ENCODE data around the gene MINPP1.
"Not testable (repeated sequence)": the region's sequence is repeated elsewhere in the genome, so short reads cannot be mapped to it uniquely, and the experiment has no call there.

Gene MINPP1

DNA sequence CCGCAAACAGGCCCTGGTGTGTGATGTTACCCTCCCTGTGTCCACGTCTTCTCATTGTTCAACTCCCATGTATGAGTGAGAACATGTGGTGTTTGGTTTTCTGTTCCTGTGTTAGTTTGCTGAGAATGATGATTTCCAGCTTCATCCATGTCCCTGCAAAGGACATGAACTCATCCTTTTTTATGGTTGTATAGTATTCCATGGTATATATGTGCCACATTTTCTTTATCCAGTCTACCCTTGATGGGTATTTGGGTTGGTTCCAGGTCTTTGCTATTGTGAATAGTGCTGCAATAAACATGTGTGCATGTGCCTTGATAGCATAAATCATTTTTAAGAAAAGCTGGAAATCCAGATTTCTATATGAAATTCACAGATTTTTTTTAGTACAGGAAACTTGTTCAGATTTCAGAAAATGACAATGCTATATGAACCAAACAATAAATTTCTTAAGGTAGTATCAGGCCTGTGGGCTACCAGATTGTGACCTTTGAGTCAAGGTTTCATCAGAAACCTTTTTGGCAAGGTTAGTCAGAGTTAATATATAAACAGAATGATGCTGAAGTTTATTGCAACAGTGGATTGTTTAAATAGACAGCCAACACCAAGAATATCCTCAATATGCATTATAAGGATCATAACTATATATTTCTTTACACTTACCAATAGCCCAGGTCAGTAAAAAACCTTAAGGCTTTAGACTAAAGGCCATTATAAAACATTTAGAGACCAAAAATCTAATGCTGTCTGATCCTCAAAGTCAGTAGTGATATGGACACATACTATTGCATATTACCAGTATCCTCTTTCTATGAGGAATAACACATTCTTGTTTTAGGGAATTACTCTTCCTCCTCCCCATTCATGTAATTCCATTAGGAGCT, 86.3 kb downstream of the MINPP1 start:
- H3K27ac ChIP-seq, result no peak overlapping the region
- no peaks in the 10 kb centered on the region for H3K36me3 ChIP-seq
- no peaks in the 10 kb centered on the region for H3K4me1 ChIP-seq (ENCODE audit: control insufficient read depth in 1 of 2, insufficient read depth in 1 of 2, low read depth in 1 of 2, low read length in 1 of 2)
- no peaks in the 10 kb centered on the region for H3K9me3 ChIP-seq
- no peaks in the 10 kb centered on the region for H3K27me3 ChIP-seq
- no peak overlapping the region for H3K4me3 ChIP-seq (ENCODE audit: low read depth in 1 of 2, low read length in 1 of 2)
- TF ChIP-seq, protein P1, sequence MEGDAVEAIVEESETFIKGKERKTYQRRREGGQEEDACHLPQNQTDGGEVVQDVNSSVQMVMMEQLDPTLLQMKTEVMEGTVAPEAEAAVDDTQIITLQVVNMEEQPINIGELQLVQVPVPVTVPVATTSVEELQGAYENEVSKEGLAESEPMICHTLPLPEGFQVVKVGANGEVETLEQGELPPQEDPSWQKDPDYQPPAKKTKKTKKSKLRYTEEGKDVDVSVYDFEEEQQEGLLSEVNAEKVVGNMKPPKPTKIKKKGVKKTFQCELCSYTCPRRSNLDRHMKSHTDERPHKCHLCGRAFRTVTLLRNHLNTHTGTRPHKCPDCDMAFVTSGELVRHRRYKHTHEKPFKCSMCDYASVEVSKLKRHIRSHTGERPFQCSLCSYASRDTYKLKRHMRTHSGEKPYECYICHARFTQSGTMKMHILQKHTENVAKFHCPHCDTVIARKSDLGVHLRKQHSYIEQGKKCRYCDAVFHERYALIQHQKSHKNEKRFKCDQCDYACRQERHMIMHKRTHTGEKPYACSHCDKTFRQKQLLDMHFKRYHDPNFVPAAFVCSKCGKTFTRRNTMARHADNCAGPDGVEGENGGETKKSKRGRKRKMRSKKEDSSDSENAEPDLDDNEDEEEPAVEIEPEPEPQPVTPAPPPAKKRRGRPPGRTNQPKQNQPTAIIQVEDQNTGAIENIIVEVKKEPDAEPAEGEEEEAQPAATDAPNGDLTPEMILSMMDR (IDR thresholded peaks at IDR 0.05), result no peak

DNA sequence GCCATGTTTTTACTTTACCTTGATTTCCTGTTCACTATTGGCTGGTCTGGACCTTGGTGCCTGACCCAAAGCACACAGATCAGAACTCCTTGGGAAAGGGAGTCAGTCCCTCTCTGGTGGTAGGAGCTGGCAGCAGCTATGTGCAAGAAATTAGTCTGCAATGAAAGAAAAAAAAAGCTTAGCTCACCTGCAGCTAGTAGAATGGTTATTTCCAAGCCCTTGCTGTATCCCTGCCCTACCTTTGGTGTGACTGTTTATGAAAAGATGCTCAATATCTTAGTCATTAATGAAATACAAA, 86.8 kb downstream of the MINPP1 start:
- Histone ChIP-seq H3K27me3 (no peaks in the 10 kb centered on the region), H3K27ac (no peak overlapping the region), H3K4me3 (ENCODE audit: low read depth in 1 of 2, low read length in 1 of 2) (no peak overlapping the region), H3K4me1 (ENCODE audit: control insufficient read depth in 1 of 2, insufficient read depth in 1 of 2, low read depth in 1 of 2, low read length in 1 of 2) (no peaks in the 10 kb centered on the region), H3K36me3 (no peaks in the 10 kb centered on the region), H3K9me3 (no peaks in the 10 kb centered on the region)
- TF ChIP-seq, protein P1 (IDR thresholded peaks at IDR 0.05), result no peak

DNA sequence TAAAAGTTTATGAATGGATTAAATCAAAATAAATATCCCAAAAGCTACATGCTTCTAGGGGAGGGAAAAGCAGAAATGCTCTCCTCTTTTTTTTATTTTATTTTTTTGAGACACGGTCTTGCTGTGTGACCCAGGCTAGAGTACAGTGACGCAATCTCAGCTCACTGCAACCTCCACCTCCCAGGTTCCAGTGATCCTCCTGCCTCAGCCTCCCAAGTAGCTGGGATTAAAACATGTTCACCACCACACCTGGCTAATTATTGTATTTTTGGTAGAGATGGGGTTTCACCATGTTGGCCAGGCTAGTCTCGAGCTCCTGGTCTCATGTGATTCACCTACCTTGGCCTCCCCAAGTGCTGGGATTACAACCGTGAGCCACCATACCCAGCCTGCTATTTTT, 88.2 kb downstream of the MINPP1 start:
- not testable (repeated sequence) for H3K9me3 ChIP-seq; H3K4me3 ChIP-seq (ENCODE audit: low read depth in 1 of 2, low read length in 1 of 2); H3K4me1 ChIP-seq (ENCODE audit: control insufficient read depth in 1 of 2, insufficient read depth in 1 of 2, low read depth in 1 of 2, low read length in 1 of 2); H3K27me3 ChIP-seq; H3K36me3 ChIP-seq; H3K27ac ChIP-seq

DNA sequence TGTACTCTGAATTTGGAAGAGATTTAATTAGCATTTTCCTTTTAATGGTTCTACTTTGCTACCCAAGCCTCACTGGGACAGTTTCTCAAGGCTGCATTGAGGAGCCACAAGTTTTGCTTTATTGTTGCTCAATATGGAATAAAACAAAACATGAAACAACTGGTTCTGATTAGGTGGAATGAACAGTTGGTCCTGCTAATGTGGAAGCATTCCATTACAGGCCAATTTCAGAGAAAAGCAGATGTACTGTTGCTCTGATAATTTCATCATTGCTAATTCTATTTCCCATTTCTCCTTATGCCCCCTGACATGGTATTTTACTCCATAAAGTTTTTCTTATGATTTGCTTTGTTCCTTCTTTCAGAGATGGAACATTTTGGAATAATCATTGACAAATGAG, 89.0 kb downstream of the MINPP1 start:
- Histone ChIP-seq H3K27ac (no peak overlapping the region), H3K36me3 (no peaks in the 10 kb centered on the region), H3K4me1 (ENCODE audit: control insufficient read depth in 1 of 2, insufficient read depth in 1 of 2, low read depth in 1 of 2, low read length in 1 of 2) (no peaks in the 10 kb centered on the region), H3K27me3 (no peaks in the 10 kb centered on the region), H3K4me3 (ENCODE audit: low read depth in 1 of 2, low read length in 1 of 2) (no peak overlapping the region), H3K9me3 (no peaks in the 10 kb centered on the region)
- TF ChIP-seq, protein P1 (IDR thresholded peaks at IDR 0.05), result no peak

DNA sequence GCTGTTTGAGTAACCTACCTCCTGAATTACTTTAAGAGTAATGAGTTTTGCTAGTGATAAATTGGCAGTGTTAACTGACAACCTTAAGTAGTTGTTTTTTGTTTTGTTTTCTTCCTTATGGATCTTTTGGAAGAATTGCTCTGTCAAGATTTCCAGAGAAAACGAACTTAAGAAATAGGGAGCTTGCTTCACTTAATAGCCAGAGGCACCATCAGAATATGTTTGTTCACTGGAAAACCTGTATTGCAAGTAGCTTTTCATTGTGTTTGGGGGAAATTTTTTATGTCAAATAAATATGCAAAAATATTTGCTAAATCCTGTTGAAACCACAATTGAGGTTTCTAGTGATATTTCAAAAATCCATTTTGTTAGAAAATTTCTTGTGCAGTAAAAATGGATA, 89.5 kb downstream of the MINPP1 start:
- Histone ChIP-seq H3K27ac (no peak overlapping the region), H3K27me3 (no peaks in the 10 kb centered on the region), H3K4me3 (ENCODE audit: low read depth in 1 of 2, low read length in 1 of 2) (no peak overlapping the region), H3K36me3 (no peaks in the 10 kb centered on the region), H3K4me1 (ENCODE audit: control insufficient read depth in 1 of 2, insufficient read depth in 1 of 2, low read depth in 1 of 2, low read length in 1 of 2) (no peaks in the 10 kb centered on the region), H3K9me3 (no peaks in the 10 kb centered on the region)
- TF ChIP-seq, protein P1 (IDR thresholded peaks at IDR 0.05), result no peak

DNA sequence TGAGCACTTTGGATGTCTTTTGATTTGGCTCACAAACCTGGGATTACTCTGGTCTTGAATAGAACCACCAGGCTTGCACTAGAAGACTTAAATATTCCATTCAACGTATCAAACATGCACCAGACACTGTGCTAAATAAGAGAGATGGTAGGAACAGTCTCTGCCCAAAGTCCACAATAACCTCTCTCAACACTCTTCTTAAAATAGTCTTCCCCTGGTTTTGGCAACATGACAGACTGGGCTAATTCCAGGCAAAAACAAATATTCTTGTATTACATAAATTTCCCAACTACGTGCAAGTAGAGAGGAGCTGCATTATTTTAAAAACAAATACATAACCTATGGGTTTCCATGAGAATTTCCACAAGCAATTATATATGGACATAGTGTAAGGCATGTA, 90.2 kb downstream of the MINPP1 start:
- H3K9me3 ChIP-seq, result no peaks in the 10 kb centered on the region
- TF ChIP-seq, protein P1 (IDR thresholded peaks at IDR 0.05), result no peak
- H3K4me1 ChIP-seq (ENCODE audit: control insufficient read depth in 1 of 2, insufficient read depth in 1 of 2, low read depth in 1 of 2, low read length in 1 of 2), result no peaks in the 10 kb centered on the region
- H3K36me3 ChIP-seq, result no peaks in the 10 kb centered on the region
- no peak overlapping the region for H3K4me3 ChIP-seq (ENCODE audit: low read depth in 1 of 2, low read length in 1 of 2)
- no peak overlapping the region for H3K27ac ChIP-seq
- no peaks in the 10 kb centered on the region for H3K27me3 ChIP-seq

Data from neutrophil (primary cell).